H9 (cell line): ENCODE data around the gene UFC1. TPM values are rescaled to one million over a fixed set of nuclear protein-coding genes. Genes with fewer than 3 reads are reported as not detected.

Source experiments
- DNase-seq: peaks from one replicate; pipeline ENCODE4 v3.0.0-alpha.2; 2017
- H2AFZ ChIP-seq: one replicate; pipeline ENCODE4 v1.6.1; 2013; ENCODE audit warnings: mild to moderate bottlenecking, low read length, control low read depth, moderate library complexity
- H2AK5ac ChIP-seq: 2 replicates; pipeline ENCODE4 v1.6.1; 2013; ENCODE audit warnings: low read length, control low read depth, mixed read lengths; ENCODE audit not compliant: insufficient read length
- H2BK120ac ChIP-seq: one replicate; pipeline ENCODE4 v1.6.1; 2013; ENCODE audit warnings: low read depth, mild to moderate bottlenecking, low read length, control low read depth, inconsistent platforms; ENCODE audit not compliant: poor library complexity, severe bottlenecking
- H2BK12ac ChIP-seq: 2 replicates; pipeline ENCODE4 v1.6.1; 2013; ENCODE audit warnings: low read length, control low read depth, mixed read lengths, low read depth; ENCODE audit not compliant: insufficient read length
- H2BK15ac ChIP-seq: 2 replicates; pipeline ENCODE4 v1.6.1; 2013; ENCODE audit warnings: low read depth, low read length, control low read depth
- H2BK20ac ChIP-seq: one replicate; pipeline ENCODE4 v1.6.1; 2013; ENCODE audit warnings: low read depth, mild to moderate bottlenecking, low read length, control low read depth, inconsistent platforms; ENCODE audit not compliant: poor library complexity, severe bottlenecking
- H2BK5ac ChIP-seq: 2 replicates; pipeline ENCODE4 v1.6.1; 2013; ENCODE audit warnings: low read length, control low read depth, mixed read lengths; ENCODE audit not compliant: insufficient read length
- H3K14ac ChIP-seq: 2 replicates; pipeline ENCODE4 v1.6.1; 2013; ENCODE audit warnings: low read length, control low read depth; ENCODE audit not compliant: insufficient read depth
- H3K18ac ChIP-seq: 2 replicates; pipeline ENCODE4 v1.6.1; 2013; ENCODE audit warnings: low read depth, mild to moderate bottlenecking, mixed read lengths, low read length, control low read depth; ENCODE audit not compliant: insufficient read length
- H3K23ac ChIP-seq: 2 replicates; pipeline ENCODE4 v1.6.1; 2013; ENCODE audit warnings: low read length, control low read depth, mixed read lengths, low read depth; ENCODE audit not compliant: insufficient read length
- H3K23me2 ChIP-seq: 2 replicates; pipeline ENCODE4 v1.6.1; 2013; ENCODE audit warnings: low read depth, mild to moderate bottlenecking, mixed read lengths, low read length, control low read depth; ENCODE audit not compliant: insufficient read length, poor library complexity, severe bottlenecking
- H3K27ac ChIP-seq: 2 replicates; pipeline ENCODE4 v1.5.1; 2013; ENCODE audit warnings: low read length, control low read depth, mixed read lengths, low read depth; ENCODE audit not compliant: insufficient read length
- H3K27me3 ChIP-seq: 2 replicates; pipeline ENCODE4 v1.6.1; 2013; ENCODE audit warnings: low read length, control low read depth, inconsistent platforms; ENCODE audit not compliant: insufficient read depth
- H3K4ac ChIP-seq: 2 replicates; pipeline ENCODE4 v1.6.1; 2013; ENCODE audit warnings: low read depth, mild to moderate bottlenecking, control low read depth, inconsistent platforms, low read length, moderate library complexity
- H3K4me1 ChIP-seq: 2 replicates; pipeline ENCODE4 v1.6.1; 2013; ENCODE audit warnings: low read length, control low read depth, inconsistent platforms; ENCODE audit not compliant: insufficient read depth
- H3K4me2 ChIP-seq: 2 replicates; pipeline ENCODE4 v1.6.1; 2013; ENCODE audit warnings: low read length, control low read depth, mixed read lengths; ENCODE audit not compliant: insufficient read length, insufficient read depth
- H3K56ac ChIP-seq: 2 replicates; pipeline ENCODE4 v1.6.1; 2013; ENCODE audit warnings: low read depth, mild to moderate bottlenecking, mixed read lengths, low read length, control low read depth; ENCODE audit not compliant: insufficient read length
- H3K79me1 ChIP-seq: 2 replicates; pipeline ENCODE4 v1.6.1; 2013; ENCODE audit warnings: low read depth, mild to moderate bottlenecking, moderate library complexity, low read length, control low read depth, inconsistent platforms; ENCODE audit not compliant: insufficient read depth, poor library complexity, severe bottlenecking
- H3K79me2 ChIP-seq: 2 replicates; pipeline ENCODE4 v1.6.1; 2013; ENCODE audit warnings: low read length, control low read depth, inconsistent platforms; ENCODE audit not compliant: insufficient read depth
- H3K9ac ChIP-seq: 2 replicates; pipeline ENCODE4 v1.6.1; 2013; ENCODE audit warnings: low read length, control low read depth, mixed read lengths; ENCODE audit not compliant: insufficient read length; ENCODE audit errors: extremely low read depth
- H3K9me3 ChIP-seq: one replicate; pipeline ENCODE4 v1.6.1; 2013; ENCODE audit warnings: low read depth, low read length, inconsistent platforms; ENCODE audit not compliant: control insufficient read depth
- H3T11ph ChIP-seq: one replicate; pipeline ENCODE4 v1.6.1; 2013; ENCODE audit warnings: mild to moderate bottlenecking, low read length, control low read depth, inconsistent platforms
- H4K20me1 ChIP-seq: one replicate; pipeline ENCODE4 v1.6.1; 2013; ENCODE audit not compliant: control insufficient read depth, insufficient read length, insufficient read depth
- H4K5ac ChIP-seq: 2 replicates; pipeline ENCODE4 v1.6.1; 2013; ENCODE audit warnings: low read depth, mild to moderate bottlenecking, mixed read lengths, low read length, control low read depth; ENCODE audit not compliant: insufficient read length
- H4K8ac ChIP-seq: replicated peaks from 2 replicates; pipeline ENCODE4 v1.6.1; 2013; ENCODE audit warnings: low read length, control low read depth, mixed read lengths, low read depth; ENCODE audit not compliant: insufficient read length
- H4K91ac ChIP-seq: 2 replicates; pipeline ENCODE4 v1.6.1; 2013; ENCODE audit warnings: low read depth, mild to moderate bottlenecking, moderate library complexity, mixed read lengths, low read length, control low read depth; ENCODE audit not compliant: insufficient read length
- H3K27ac Mint-ChIP-seq, 3 experiments: 2 replicates in 2 of 3; 3 replicates in 1 of 3; pipeline ENCODE4 v1.8.0; 2020 to 2021; ENCODE audit warnings: mixed read lengths in 3 of 3, mild to moderate bottlenecking in 1 of 3, moderate library complexity in 1 of 3
- H3K27me3 Mint-ChIP-seq: 2 replicates; pipeline ENCODE4 v1.8.0; 2021; ENCODE audit warnings: low read depth, mild to moderate bottlenecking, moderate library complexity, mixed read lengths
- H3K36me3 Mint-ChIP-seq, 3 experiments: 2 replicates in 2 of 3; 3 replicates in 1 of 3; pipeline ENCODE4 v1.8.0; 2020 to 2021; ENCODE audit warnings: low read depth in 3 of 3, mixed read lengths in 3 of 3; ENCODE audit not compliant: insufficient read depth in 1 of 3
- H3K4me1 Mint-ChIP-seq, 2 experiments: 2 replicates each; pipeline ENCODE4 v1.8.0; 2020; ENCODE audit warnings: mixed read lengths in 2 of 2
- H3K4me3 Mint-ChIP-seq, 2 experiments: 2 replicates in 1 of 2; 3 replicates in 1 of 2; pipeline ENCODE4 v1.8.0; 2020 to 2021; ENCODE audit warnings: mild to moderate bottlenecking in 2 of 2, mixed read lengths in 2 of 2, moderate library complexity in 1 of 2
- H3K9me3 Mint-ChIP-seq, 2 experiments: 2 replicates in 1 of 2; 3 replicates in 1 of 2; pipeline ENCODE4 v1.8.0; 2020; ENCODE audit warnings: mild to moderate bottlenecking in 2 of 2, mixed read lengths in 2 of 2, moderate library complexity in 1 of 2
- CTCF ChIP-seq: fragments of 200-600 bp; sonication (generic); conservative IDR thresholded peaks from 3 replicates; pipeline ENCODE4 v1.8.0; 2021; ENCODE audit warnings: antibody characterized with exemption, mild to moderate bottlenecking
- WGBS: extraction: QIAGEN DNeasy Blood & Tissue Kit; methylation state at CpG from one replicate; pipeline ENCODE4 v1.1.7; 2013; ENCODE audit warnings: missing lambda C conversion rate, low lambda C conversion rate, mixed read lengths; ENCODE audit not compliant: insufficient read length; ENCODE audit errors: extremely low coverage; 5-methylcytosine and 5-hydroxymethylcytosine counted together
- total RNA-seq: library from RNA; stranded (reverse); gene quantifications from 2 replicates; pipeline ENCODE4 v1.2.1, GENCODE V29; 2021

Gene UFC1
- total RNA-seq, 1 experiment from 2014 or later = 93.4 TPM

GRCh38 chr1:161117759-161118581, 35.8 kb upstream of the UFC1 start, which contains the start of the genes NIT1 and PFDN2:
Gene NIT1, plus strand, starts transcription at chr1:161118105. Its CDS starts 72 bp downstream, at chr1:161118177.
Gene PFDN2, minus strand, starts transcription at chr1:161118037. Its CDS starts 11 bp downstream, at chr1:161118026.
- no peaks in the 10 kb centered on the region for H3K27me3 Mint-ChIP-seq
- Histone ChIP-seq H2BK12ac (no peak within 1 kb of the TSS), H2BK20ac (no peak within 1 kb of the TSS), H3K27me3 (no peaks in the 10 kb centered on the region), H3K23me2 (peaks cover 9% of the 10 kb centered on the region), H2BK5ac (no peak within 1 kb of the TSS), H3K9ac (peak within 1 kb of the TSS; percentile 72), H4K91ac (no peak within 1 kb of the TSS), H3K4ac (no peak within 1 kb of the TSS), H2AFZ (no peak within 1 kb of the TSS), H3K56ac (peak within 1 kb of the TSS; percentile 21), H4K20me1 (no peaks in the 10 kb centered on the region), H3K18ac (peak within 1 kb of the TSS; percentile 58), H3K79me2 (peaks cover 8% of the 10 kb centered on the region; the same call in 1 of the 2 replicates), H2BK15ac (no peak within 1 kb of the TSS), H3K4me2 (peak within 1 kb of the TSS; percentile 53), H3T11ph (no peak within 1 kb of the TSS), H3K79me1 (no peaks in the 10 kb centered on the region), H3K9me3 (no peaks in the 10 kb centered on the region), H4K8ac (no peak within 1 kb of the TSS), H4K5ac (peak within 1 kb of the TSS; percentile 11), H3K27ac (peak within 1 kb of the TSS; percentile 41), H3K4me1 (peaks cover 5% of the 10 kb centered on the region; the same call in 1 of the 2 replicates), H3K23ac (no peak within 1 kb of the TSS), H2AK5ac (no peak within 1 kb of the TSS), H3K14ac (peak within 1 kb of the TSS; percentile 17; the same call in 1 of the 2 replicates), H2BK120ac (no peak within 1 kb of the TSS)
- H3K4me1 Mint-ChIP-seq = peaks cover 23 to 24% of the 10 kb centered on the region in 2 experiments
- WGBS = no CpG with 5 or more reads among the region's 58 CpGs
- no peaks in the 10 kb centered on the region for H3K9me3 Mint-ChIP-seq
- H3K4me3 Mint-ChIP-seq = peak within 1 kb of the TSS; percentile 95 to 97
- DNase-seq = peak; percentile 94
- TF ChIP-seq CTCF = no peak
- peak within 1 kb of the TSS; percentile 96 to 100 (median 98) for H3K27ac Mint-ChIP-seq
- H3K36me3 Mint-ChIP-seq = peaks cover 19 to 41% (median 34%) of the 10 kb centered on the region in 3 experiments; a peak in 6 of 7 replicates
